NCI-H345 (cell line): ENCODE measurements around the gene ASCC2.
"Not testable (repeated sequence)": the region's sequence is repeated elsewhere in the genome, so short reads cannot be mapped to it uniquely, and the experiment has no call there.

Experiments
- DNase-seq: peaks from one replicate; lab custom pipeline; 2025; lab: John Stamatoyannopoulos, UW

The ASCC2 gene

DNA sequence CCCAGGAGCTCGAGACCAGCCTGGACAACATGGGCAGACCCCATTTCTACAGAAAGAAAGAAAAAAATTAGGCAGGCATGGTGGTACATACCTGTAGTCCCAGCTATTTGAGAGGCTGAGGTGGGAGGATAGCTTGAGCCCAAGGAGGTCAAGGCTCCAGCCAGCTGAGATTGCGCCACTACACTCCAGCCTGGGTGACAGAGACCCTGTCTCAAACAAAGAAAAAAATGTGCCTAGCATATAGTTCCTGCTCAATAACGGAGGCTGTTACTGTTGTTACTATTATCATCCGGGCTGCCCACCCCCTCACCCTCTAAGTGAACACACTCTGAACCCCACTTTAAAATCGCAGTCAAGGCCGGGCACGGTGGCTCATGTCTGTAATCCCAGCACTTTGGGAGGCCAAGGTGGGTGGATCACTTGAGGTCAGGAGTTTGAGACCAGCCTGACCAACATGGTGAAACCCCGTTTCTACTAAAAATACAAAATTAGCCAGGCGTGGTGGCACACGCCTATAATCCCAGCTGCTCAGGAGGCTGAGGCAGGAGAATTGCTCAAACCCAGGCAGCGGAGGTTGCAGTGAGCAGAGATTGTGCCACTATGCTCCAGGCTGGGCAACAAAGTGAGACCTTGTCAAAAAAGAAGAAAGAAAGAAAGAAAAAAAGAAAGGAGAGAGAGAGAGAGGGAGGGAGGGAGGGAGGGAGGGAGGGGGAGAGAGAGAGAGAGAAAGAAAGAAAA lies 83.2 kb downstream of the ASCC2 start:
- DNase-seq, result not testable (repeated sequence)

- DNase-seq, result no peak
These were observed 84.0 kb downstream of the ASCC2 start for GRCh38 chr22:29753808-29754657.

GRCh38 chr22:29751669-29752068 lies 86.4 kb downstream of the ASCC2 start:
- no peak for DNase-seq

GRCh38 chr22:29750559-29751538 lies 87.2 kb downstream of the ASCC2 start:
- DNase-seq, result no peak

- no peak for DNase-seq
These were observed 88.0 kb downstream of the ASCC2 start for GRCh38 chr22:29750029-29750428.

GRCh38 chr22:29748248-29748893 lies 89.7 kb downstream of the ASCC2 start:
- no peak for DNase-seq

GRCh38 chr22:29747832-29748231 lies 90.2 kb downstream of the ASCC2 start:
- DNase-seq, result no peak

- peak; percentile 66 for DNase-seq
These were observed 93.2 kb downstream of the ASCC2 start for GRCh38 chr22:29744902-29745301.

- DNase-seq, result no peak
These were observed 95.7 kb downstream of the ASCC2 start for GRCh38 chr22:29742326-29742725.

DNA sequence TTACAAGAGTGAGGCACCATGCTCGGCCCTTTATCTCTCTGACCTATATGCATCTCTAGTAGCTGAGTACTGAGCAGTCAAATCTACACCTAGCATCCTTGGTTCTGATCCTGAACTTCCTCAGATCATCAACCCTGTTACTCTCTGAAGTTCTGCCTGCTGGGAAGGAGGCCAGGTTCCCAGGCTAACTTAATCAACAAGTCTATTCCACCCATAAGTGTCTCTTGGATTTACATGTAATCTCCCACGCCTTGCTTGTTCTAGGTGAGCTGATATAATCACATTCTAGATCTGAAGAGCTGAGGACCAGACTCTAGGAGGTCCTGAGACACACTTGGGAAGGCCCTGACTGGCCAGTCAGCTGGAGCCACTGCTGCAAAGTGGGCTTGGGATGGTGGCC lies 96.1 kb downstream of the ASCC2 start:
- no peak for DNase-seq

DNA sequence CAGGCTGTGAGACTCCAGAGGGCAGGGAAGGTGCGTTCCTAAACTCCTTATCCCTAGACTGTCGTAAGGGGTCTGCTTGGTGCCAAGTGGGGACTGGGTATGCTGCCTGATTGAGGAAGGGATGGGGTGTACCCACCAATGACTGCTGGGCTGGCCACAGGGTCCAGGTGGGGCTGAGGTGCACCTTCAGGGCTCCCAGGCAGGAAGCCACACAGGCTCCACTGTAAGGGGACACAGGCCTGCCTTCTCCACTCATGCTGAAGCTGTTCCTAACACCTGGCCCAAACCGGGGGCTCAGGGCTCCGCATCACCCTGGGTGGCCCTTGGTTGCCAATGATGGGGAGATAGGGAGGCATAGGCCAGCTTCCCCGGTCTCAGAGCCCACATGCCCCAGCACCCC lies 97.9 kb downstream of the ASCC2 start:
- no peak for DNase-seq

DNA sequence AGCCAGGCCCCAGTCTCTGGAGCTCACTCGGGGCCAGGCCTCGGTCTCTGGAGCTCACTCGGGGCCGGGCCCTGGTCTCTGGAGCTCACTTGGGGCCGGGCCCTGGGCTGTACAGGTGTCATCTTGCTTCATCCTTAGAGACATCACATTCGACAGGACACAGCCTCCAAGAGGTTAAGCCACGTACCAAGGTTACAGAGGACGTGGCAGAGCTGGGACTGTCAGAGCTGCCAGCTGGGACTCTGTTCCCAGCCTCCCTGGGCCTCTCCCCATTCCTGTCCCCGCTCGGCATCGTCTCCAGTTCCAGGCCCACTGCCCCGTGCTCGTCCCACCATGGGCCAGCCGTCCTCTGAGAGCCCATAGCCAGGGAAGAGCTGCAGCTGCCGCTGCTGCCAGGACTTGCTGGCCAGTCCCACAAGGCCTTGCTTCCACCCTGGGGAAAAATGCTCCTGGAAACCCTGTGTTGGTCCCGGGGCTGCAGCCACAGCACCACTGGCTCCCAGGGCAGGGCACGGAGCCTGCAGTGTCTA lies 98.7 kb downstream of the ASCC2 start:
- no peak for DNase-seq
